ENCODE results near the gene IL1A. TPM values are rescaled to one million over a fixed set of nuclear protein-coding genes. Genes with fewer than 3 reads are reported as not detected.

IL1A gene
- total and polyA plus RNA-seq, 7 donors = 0.08 to 0.12 TPM; not detected in 5

GRCh38 chr2:112737542-112738232 is 46.6 kb downstream of the IL1A start:
- intact Hi-C loops (cut with DNase I) = no loop called here
- Histone ChIP-seq H3K4me1 (no peaks in the 10 kb centered on the region), H3K27me3 (ENCODE audit: insufficient read depth in 3 of 3, low read length in 2 of 3) (no peaks in the 10 kb centered on the region), H3K36me3 (ENCODE audit: insufficient read depth in 1 of 2, low read depth in 1 of 2) (no peaks in the 10 kb centered on the region), H3K4me3 (no peak overlapping the region), H3K9me3 (no peaks in the 10 kb centered on the region), H3K27ac (no peak overlapping the region)
- ATAC-seq = no peak
- TF ChIP-seq CTCF (IDR thresholded peaks at IDR 0.05) = no peak
- no peak for DNase-seq
- 73 to 85% (median 77%) methylated on average over 1 of the region's 1 CpG for WGBS, 3 donors

- Histone ChIP-seq H3K4me3 (no peak overlapping the region), H3K27ac (no peak overlapping the region), H3K27me3 (ENCODE audit: insufficient read depth in 3 of 3, low read length in 2 of 3) (no peaks in the 10 kb centered on the region), H3K36me3 (ENCODE audit: insufficient read depth in 1 of 2, low read depth in 1 of 2) (no peaks in the 10 kb centered on the region), H3K4me1 (no peaks in the 10 kb centered on the region), H3K9me3 (no peaks in the 10 kb centered on the region)
- 61 to 88% (median 74%) methylated on average over 1 of the region's 1 CpG for WGBS, 3 donors
- ATAC-seq = no peak
- intact Hi-C loops (cut with DNase I) = no loop called here
- TF ChIP-seq CTCF (IDR thresholded peaks at IDR 0.05) = no peak
- DNase-seq = no peak
These were observed 50.4 kb downstream of the IL1A start for GRCh38 chr2:112733871-112734270.

- Histone ChIP-seq H3K4me1 (no peaks in the 10 kb centered on the region), H3K27me3 (ENCODE audit: insufficient read depth in 3 of 3, low read length in 2 of 3) (no peaks in the 10 kb centered on the region), H3K27ac (no peak overlapping the region), H3K9me3 (no peaks in the 10 kb centered on the region), H3K4me3 (no peak overlapping the region), H3K36me3 (ENCODE audit: insufficient read depth in 1 of 2, low read depth in 1 of 2) (no peaks in the 10 kb centered on the region)
- WGBS, 3 donors = 22 to 33% (median 28%) methylated on average over 4 of the region's 4 CpGs
- ATAC-seq = peak in 1 of 4 donors; percentile 42
- intact Hi-C loops (cut with DNase I) = no loop called here
- DNase-seq = no peak
- TF ChIP-seq CTCF (IDR thresholded peaks at IDR 0.05) = no peak
These were observed 50.8 kb downstream of the IL1A start for GRCh38 chr2:112733456-112733855.

GRCh38 chr2:112731479-112731878 is 52.8 kb downstream of the IL1A start:
- intact Hi-C loops (cut with DNase I) = no loop called here
- WGBS, 3 donors = 88 to 91% (median 91%) methylated on average over 2 of the region's 2 CpGs
- no peaks in the 10 kb centered on the region for H3K9me3 ChIP-seq

More at GRCh38 chr2:112731479-112731878, 52.8 kb downstream of the IL1A start:
- TF ChIP-seq CTCF (IDR thresholded peaks at IDR 0.05) = no peak
- H3K36me3 ChIP-seq (ENCODE audit: insufficient read depth in 1 of 2, low read depth in 1 of 2) = no peaks in the 10 kb centered on the region
- H3K27me3 ChIP-seq (ENCODE audit: insufficient read depth in 3 of 3, low read length in 2 of 3) = no peaks in the 10 kb centered on the region
- DNase-seq = no peak
- no peaks in the 10 kb centered on the region for H3K4me1 ChIP-seq
- no peak overlapping the region for H3K4me3 ChIP-seq
- ATAC-seq = no peak
- H3K27ac ChIP-seq = no peak overlapping the region

All from psoas muscle (tissue), 8 donors.